ENCODE results near the gene FOXJ3. TPM values are rescaled to one million over a fixed set of nuclear protein-coding genes. Genes with fewer than 3 reads are reported as not detected.

The FOXJ3 gene
- total and polyA plus RNA-seq, 4 donors: 5.3 to 16.8 (median 12.4) TPM

DNA sequence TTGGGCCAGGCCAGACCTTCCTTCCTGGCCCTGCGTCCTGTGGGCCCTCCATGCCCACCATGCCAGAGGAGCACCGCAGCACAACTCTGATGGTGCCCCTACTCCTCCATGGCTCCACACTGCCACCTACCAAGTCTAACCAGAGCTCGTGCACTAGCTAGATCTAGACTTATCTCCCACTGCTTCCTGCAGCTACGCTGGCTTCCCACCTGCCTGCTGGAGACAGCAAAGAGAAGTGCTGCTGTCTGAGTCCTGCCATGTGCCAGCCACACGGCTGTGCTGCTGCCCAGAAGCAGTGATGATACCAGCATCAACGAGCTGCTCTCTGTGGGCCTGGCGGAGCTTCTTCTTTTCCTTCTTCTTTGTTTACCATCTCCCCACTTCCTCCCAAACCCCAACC, 177.4 kb downstream of the FOXJ3 start:
- H3K27me3 ChIP-seq (ENCODE audit: control insufficient read depth in 4 of 4, insufficient read depth in 4 of 4, low read length in 3 of 4): no peaks in the 10 kb centered on the region
- WGBS: 74% methylated on average over 7 of the region's 7 CpGs
- no peak overlapping the region for H3K27ac ChIP-seq (ENCODE audit: low read depth in 1 of 2, low read length in 2 of 2)
- TF ChIP-seq EGR1 (IDR thresholded peaks at IDR 0.05; ENCODE audit: low read depth in 2 of 2) (no peak), NR2F2 (IDR thresholded peaks at IDR 0.05) (no peak), HNF4A (conservative IDR thresholded peaks at IDR 0.05) (no peak), YY1 (IDR thresholded peaks at IDR 0.05) (no peak), GABPA (IDR thresholded peaks at IDR 0.05 in 1 of 2, conservative IDR thresholded peaks at IDR 0.05 in 1 of 2) (no peak)
- no peak overlapping the region for H3K9ac ChIP-seq (ENCODE audit: low read depth in 1 of 2, low read length in 2 of 2)
- DNase-seq (ENCODE audit: low spot score): no peak
- no peak overlapping the region for H3K4me3 ChIP-seq (ENCODE audit: low read depth in 1 of 3, low read length in 3 of 3)
- peaks cover 2 to 9% (median 7%) of the 10 kb centered on the region in 4 donors for H3K4me1 ChIP-seq (ENCODE audit: control insufficient read depth in 4 of 4, insufficient read depth in 4 of 4, low read length in 3 of 4)
- peaks cover 0 to 3% (median under 1%) of the 10 kb centered on the region in 4 donors for H3K9me3 ChIP-seq (ENCODE audit: control insufficient read depth in 4 of 4, low read length in 3 of 4)
- H3K36me3 ChIP-seq (ENCODE audit: control insufficient read depth in 4 of 4, insufficient read depth in 3 of 4, low read depth in 1 of 4, low read length in 3 of 4): no peaks in the 10 kb centered on the region

DNA sequence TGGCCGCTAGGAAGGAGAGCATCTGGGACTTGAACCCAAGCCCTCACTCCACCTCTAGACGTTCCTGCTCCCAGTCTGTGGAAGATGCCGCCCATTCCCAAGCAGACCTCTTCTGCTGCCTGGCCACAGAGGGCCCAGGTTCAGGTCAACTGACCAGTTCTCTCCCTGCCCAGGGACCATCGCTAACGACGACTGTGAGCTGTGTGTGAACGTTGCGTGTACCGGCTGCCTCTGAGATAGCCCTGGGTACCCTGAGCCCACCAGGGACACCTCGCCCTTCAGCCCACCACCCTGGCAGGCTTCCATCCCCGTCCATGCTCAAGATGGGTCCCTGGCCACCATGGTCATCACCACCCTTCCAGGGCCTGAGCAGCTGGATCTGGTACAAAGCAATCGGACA, 179.7 kb downstream of the FOXJ3 start:
- no peaks in the 10 kb centered on the region for H3K27me3 ChIP-seq (ENCODE audit: control insufficient read depth in 4 of 4, insufficient read depth in 4 of 4, low read length in 3 of 4)
- WGBS: 92% methylated on average over 12 of the region's 12 CpGs
- no peaks in the 10 kb centered on the region for H3K36me3 ChIP-seq (ENCODE audit: control insufficient read depth in 4 of 4, insufficient read depth in 3 of 4, low read depth in 1 of 4, low read length in 3 of 4)
- H3K9me3 ChIP-seq (ENCODE audit: control insufficient read depth in 4 of 4, low read length in 3 of 4): peaks cover 0 to 1% (median 0%) of the 10 kb centered on the region in 4 donors
- DNase-seq (ENCODE audit: low spot score): no peak
- H3K27ac ChIP-seq (ENCODE audit: low read depth in 1 of 2, low read length in 2 of 2): no peak overlapping the region
- H3K9ac ChIP-seq (ENCODE audit: low read depth in 1 of 2, low read length in 2 of 2): no peak overlapping the region
- TF ChIP-seq, protein P1, sequence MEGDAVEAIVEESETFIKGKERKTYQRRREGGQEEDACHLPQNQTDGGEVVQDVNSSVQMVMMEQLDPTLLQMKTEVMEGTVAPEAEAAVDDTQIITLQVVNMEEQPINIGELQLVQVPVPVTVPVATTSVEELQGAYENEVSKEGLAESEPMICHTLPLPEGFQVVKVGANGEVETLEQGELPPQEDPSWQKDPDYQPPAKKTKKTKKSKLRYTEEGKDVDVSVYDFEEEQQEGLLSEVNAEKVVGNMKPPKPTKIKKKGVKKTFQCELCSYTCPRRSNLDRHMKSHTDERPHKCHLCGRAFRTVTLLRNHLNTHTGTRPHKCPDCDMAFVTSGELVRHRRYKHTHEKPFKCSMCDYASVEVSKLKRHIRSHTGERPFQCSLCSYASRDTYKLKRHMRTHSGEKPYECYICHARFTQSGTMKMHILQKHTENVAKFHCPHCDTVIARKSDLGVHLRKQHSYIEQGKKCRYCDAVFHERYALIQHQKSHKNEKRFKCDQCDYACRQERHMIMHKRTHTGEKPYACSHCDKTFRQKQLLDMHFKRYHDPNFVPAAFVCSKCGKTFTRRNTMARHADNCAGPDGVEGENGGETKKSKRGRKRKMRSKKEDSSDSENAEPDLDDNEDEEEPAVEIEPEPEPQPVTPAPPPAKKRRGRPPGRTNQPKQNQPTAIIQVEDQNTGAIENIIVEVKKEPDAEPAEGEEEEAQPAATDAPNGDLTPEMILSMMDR (IDR thresholded peaks at IDR 0.05; ENCODE audit: low read depth, low read length, missing input control): no peak
- no peak for TF ChIP-seq YY1 (IDR thresholded peaks at IDR 0.05)
- no peak for TF ChIP-seq RXRA (IDR thresholded peaks at IDR 0.05)
- no peak for TF ChIP-seq TAF1 (conservative IDR thresholded peaks at IDR 0.05)
- TF ChIP-seq, protein P2, sequence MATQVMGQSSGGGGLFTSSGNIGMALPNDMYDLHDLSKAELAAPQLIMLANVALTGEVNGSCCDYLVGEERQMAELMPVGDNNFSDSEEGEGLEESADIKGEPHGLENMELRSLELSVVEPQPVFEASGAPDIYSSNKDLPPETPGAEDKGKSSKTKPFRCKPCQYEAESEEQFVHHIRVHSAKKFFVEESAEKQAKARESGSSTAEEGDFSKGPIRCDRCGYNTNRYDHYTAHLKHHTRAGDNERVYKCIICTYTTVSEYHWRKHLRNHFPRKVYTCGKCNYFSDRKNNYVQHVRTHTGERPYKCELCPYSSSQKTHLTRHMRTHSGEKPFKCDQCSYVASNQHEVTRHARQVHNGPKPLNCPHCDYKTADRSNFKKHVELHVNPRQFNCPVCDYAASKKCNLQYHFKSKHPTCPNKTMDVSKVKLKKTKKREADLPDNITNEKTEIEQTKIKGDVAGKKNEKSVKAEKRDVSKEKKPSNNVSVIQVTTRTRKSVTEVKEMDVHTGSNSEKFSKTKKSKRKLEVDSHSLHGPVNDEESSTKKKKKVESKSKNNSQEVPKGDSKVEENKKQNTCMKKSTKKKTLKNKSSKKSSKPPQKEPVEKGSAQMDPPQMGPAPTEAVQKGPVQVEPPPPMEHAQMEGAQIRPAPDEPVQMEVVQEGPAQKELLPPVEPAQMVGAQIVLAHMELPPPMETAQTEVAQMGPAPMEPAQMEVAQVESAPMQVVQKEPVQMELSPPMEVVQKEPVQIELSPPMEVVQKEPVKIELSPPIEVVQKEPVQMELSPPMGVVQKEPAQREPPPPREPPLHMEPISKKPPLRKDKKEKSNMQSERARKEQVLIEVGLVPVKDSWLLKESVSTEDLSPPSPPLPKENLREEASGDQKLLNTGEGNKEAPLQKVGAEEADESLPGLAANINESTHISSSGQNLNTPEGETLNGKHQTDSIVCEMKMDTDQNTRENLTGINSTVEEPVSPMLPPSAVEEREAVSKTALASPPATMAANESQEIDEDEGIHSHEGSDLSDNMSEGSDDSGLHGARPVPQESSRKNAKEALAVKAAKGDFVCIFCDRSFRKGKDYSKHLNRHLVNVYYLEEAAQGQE (IDR thresholded peaks at IDR 0.05): no peak
- no peak for TF ChIP-seq RAD21 (IDR thresholded peaks at IDR 0.05)
- TF ChIP-seq NR2F2 (IDR thresholded peaks at IDR 0.05): no peak
- TF ChIP-seq, protein P3, sequence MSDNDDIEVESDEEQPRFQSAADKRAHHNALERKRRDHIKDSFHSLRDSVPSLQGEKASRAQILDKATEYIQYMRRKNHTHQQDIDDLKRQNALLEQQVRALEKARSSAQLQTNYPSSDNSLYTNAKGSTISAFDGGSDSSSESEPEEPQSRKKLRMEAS (IDR thresholded peaks at IDR 0.05): no peak
- TF ChIP-seq HNF4G (IDR thresholded peaks at IDR 0.05): no peak
- TF ChIP-seq GABPA (IDR thresholded peaks at IDR 0.05 in 1 of 2, conservative IDR thresholded peaks at IDR 0.05 in 1 of 2): no peak
- no peak for TF ChIP-seq EGR1 (IDR thresholded peaks at IDR 0.05; ENCODE audit: low read depth in 2 of 2)
- no peak for TF ChIP-seq SP1 (IDR thresholded peaks at IDR 0.05)
- TF ChIP-seq, protein P4, sequence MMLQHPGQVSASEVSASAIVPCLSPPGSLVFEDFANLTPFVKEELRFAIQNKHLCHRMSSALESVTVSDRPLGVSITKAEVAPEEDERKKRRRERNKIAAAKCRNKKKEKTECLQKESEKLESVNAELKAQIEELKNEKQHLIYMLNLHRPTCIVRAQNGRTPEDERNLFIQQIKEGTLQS (IDR thresholded peaks at IDR 0.05): no peak
- TF ChIP-seq JUND (IDR thresholded peaks at IDR 0.05): no peak
- TF ChIP-seq FOXA1 (IDR thresholded peaks at IDR 0.05): no peak
- no peak for TF ChIP-seq HNF4A (conservative IDR thresholded peaks at IDR 0.05)
- no peak for TF ChIP-seq FOXA2 (IDR thresholded peaks at IDR 0.05)
- TF ChIP-seq, protein P5, sequence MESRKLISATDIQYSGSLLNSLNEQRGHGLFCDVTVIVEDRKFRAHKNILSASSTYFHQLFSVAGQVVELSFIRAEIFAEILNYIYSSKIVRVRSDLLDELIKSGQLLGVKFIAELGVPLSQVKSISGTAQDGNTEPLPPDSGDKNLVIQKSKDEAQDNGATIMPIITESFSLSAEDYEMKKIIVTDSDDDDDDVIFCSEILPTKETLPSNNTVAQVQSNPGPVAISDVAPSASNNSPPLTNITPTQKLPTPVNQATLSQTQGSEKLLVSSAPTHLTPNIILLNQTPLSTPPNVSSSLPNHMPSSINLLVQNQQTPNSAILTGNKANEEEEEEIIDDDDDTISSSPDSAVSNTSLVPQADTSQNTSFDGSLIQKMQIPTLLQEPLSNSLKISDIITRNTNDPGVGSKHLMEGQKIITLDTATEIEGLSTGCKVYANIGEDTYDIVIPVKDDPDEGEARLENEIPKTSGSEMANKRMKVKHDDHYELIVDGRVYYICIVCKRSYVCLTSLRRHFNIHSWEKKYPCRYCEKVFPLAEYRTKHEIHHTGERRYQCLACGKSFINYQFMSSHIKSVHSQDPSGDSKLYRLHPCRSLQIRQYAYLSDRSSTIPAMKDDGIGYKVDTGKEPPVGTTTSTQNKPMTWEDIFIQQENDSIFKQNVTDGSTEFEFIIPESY (IDR thresholded peaks at IDR 0.05): no peak
- no peak overlapping the region for H3K4me3 ChIP-seq (ENCODE audit: low read depth in 1 of 3, low read length in 3 of 3)
- peaks cover 8 to 20% (median 10%) of the 10 kb centered on the region in 4 donors for H3K4me1 ChIP-seq (ENCODE audit: control insufficient read depth in 4 of 4, insufficient read depth in 4 of 4, low read length in 3 of 4)
